Suppressor macrophage treated with lipopolysaccharide for 4 hours (primary cell): ENCODE data around the gene EIPR1.
"Not testable (repeated sequence)": the region's sequence is repeated elsewhere in the genome, so short reads cannot be mapped to it uniquely, and the experiment has no call there.

Experiments used
- DNase-seq: peaks from one replicate; pipeline ENCODE4 v3.0.0-alpha.2; 2020

EIPR1 gene

GRCh38 chr2:3187467-3187866 lies 190.2 kb downstream of the EIPR1 start:
- DNase-seq = no peak

- no peak for DNase-seq
These were observed 190.9 kb downstream of the EIPR1 start for GRCh38 chr2:3186766-3187165.

GRCh38 chr2:3185910-3186309 lies 191.7 kb downstream of the EIPR1 start:
- no peak for DNase-seq

GRCh38 chr2:3185256-3185655 lies 192.4 kb downstream of the EIPR1 start:
- DNase-seq = no peak

GRCh38 chr2:3184167-3184566 lies 193.5 kb downstream of the EIPR1 start:
- DNase-seq = no peak

GRCh38 chr2:3183766-3184165 lies 193.9 kb downstream of the EIPR1 start:
- DNase-seq = no peak

- DNase-seq = no peak
These were observed 194.8 kb downstream of the EIPR1 start for GRCh38 chr2:3182848-3183247.

GRCh38 chr2:3181416-3182010 lies 196.1 kb downstream of the EIPR1 start:
- DNase-seq = no peak

GRCh38 chr2:3180909-3181221 lies 196.8 kb downstream of the EIPR1 start:
- DNase-seq = not testable (repeated sequence)

- no peak for DNase-seq
These were observed 197.3 kb downstream of the EIPR1 start for GRCh38 chr2:3180082-3180908.

- no peak for DNase-seq
These were observed 198.0 kb downstream of the EIPR1 start for GRCh38 chr2:3179626-3180025.

- no peak for DNase-seq
These were observed 198.4 kb downstream of the EIPR1 start for GRCh38 chr2:3179208-3179607.

- no peak for DNase-seq
These were observed 199.0 kb downstream of the EIPR1 start for GRCh38 chr2:3178578-3179031.

- no peak for DNase-seq
These were observed 199.6 kb downstream of the EIPR1 start for GRCh38 chr2:3177891-3178577.

- no peak for DNase-seq
These were observed 200.8 kb downstream of the EIPR1 start for GRCh38 chr2:3176869-3177255.

- no peak for DNase-seq
These were observed 201.3 kb downstream of the EIPR1 start for GRCh38 chr2:3176071-3176868.

- no peak for DNase-seq
These were observed 202.1 kb downstream of the EIPR1 start for GRCh38 chr2:3175568-3175955.

GRCh38 chr2:3174626-3175567 lies 202.7 kb downstream of the EIPR1 start:
- DNase-seq = no peak

- no peak for DNase-seq
These were observed 204.6 kb downstream of the EIPR1 start for GRCh38 chr2:3173031-3173430.

GRCh38 chr2:3172265-3172935 lies 205.2 kb downstream of the EIPR1 start:
- no peak for DNase-seq

- DNase-seq = no peak
These were observed 205.9 kb downstream of the EIPR1 start for GRCh38 chr2:3171564-3172264.
